Epidermal melanocyte (primary cell): ENCODE results near the gene SMOC2.
"Not testable (repeated sequence)": the region's sequence is repeated elsewhere in the genome, so short reads cannot be mapped to it uniquely, and the experiment has no call there.

ENCODE experiments used
- DNase-seq: peaks from one replicate; pipeline ENCODE4 v3.0.0; 2011; ENCODE audit warnings: low spot score; ENCODE audit not compliant: insufficient read length

SMOC2 gene

GRCh38 chr6:168599769-168600330, 158.9 kb downstream of the SMOC2 start:
- no peak for DNase-seq

DNA sequence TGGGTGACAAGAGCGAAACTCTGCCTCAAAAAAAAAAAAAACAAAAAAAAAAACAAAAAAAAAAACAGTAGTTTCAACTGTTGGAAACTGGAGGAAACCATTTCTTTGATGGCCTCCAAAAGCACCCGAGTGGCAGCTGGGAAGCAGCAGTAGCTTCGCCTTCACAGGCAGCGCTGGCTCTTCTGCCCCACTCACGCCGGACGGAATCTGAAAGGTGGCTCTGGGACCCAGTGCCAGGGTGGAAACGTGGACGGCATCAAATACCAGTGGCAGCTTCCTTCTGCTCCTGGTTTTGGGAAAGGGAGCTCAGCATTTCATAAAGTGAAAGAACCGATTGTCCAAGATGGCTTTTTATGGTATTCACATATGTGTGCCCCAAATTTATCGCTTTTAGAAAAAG, 159.4 kb downstream of the SMOC2 start:
- DNase-seq = no peak

- no peak for DNase-seq
Observed at GRCh38 chr6:168601111-168601510, 160.1 kb downstream of the SMOC2 start.

DNA sequence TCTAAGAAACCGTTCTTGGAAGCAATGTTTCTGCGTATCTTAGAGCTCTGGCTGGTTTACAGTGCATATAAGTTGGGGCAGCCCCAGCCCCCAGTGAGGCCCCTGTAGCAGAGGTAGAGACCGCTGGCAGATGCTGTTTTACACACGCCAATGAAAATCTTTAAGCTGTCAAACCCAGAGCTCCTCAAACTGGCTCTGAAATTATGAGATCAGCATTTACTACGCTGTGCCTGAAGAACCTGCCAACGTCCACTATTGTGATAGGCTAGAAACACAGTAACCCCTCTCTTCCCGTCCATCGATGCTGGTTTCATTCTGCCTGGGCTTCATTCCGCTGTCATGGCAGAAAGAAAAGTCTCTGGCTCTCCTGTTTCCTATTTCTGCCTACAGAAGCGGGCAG, 160.6 kb downstream of the SMOC2 start:
- no peak for DNase-seq

DNA sequence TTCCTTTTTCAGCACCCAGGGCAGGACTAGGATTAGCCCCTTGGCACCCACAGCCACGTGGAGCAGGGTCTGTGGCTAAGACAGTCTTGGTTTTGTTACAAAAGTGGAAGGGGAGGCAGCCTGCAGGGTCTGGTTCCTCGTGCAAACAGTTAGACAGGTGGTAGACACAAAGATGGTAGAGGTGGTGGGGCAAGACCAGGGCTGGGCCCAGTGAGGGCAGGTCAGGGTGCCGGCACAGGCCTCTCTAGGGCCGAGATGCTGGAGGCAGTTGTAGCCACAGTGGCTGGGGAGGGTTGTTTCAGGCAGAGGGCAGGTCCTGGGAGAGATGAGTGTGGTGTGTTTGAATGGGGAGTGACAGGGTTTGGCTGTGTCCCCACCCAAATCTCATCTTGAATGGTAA, 161.6 kb downstream of the SMOC2 start:
- no peak for DNase-seq

GRCh38 chr6:168603234-168603633, 162.2 kb downstream of the SMOC2 start:
- no peak for DNase-seq

DNA sequence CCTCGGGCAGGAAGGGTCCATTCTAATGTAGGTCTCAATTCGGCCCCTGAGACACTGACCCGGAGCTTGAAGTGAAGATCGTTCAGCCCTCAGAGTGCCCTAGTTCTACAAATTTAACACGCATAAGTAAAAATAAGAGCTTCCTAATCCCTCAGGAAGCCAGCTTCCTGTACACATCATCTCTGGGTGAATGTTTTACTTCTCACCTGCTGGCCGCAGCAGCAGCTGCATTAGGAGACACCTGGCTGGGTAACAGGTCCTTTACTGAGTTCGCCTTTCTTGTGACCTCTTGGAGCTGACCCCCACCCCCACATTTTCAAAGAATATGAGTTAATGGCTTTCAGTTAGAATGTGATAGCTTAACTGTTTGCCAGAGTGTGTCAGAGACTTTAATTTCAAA, 165.0 kb downstream of the SMOC2 start:
- no peak for DNase-seq

DNA sequence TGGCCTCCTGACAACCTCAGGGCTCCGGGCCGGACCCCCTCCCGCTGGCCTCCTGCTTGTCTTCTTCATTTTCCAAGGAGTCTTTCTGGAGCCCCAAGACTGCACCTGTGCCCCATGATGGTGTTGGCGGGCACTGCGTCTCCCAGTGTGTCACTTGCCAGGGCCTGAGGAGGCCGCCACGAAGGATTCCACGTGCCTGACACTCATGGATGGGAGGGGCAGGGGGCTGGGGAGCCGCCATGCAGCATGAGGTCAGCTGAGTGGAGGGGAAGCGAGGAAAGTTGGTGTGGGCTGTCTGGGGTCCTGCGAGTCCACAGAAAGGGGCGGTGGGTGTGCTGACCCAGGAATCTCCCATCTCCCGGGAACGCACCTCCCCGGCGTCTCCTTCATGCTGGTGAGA, 165.7 kb downstream of the SMOC2 start:
- DNase-seq = no peak

GRCh38 chr6:168607272-168608112, 166.5 kb downstream of the SMOC2 start:
- DNase-seq = no peak

DNA sequence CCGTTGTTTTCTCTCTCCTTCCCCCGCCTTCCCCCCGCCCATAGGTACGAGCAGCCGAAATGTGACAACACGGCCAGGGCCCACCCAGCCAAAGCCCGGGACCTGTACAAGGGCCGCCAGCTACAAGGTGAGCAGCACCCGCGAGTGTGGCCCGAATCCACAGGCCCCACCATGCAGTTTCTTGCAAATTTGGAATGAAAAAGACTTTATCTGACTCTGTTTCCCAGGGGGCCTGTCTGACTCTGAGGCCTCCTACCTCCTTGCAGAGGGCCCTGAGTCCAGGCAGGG, 167.1 kb downstream of the SMOC2 start:
- DNase-seq = no peak

DNA sequence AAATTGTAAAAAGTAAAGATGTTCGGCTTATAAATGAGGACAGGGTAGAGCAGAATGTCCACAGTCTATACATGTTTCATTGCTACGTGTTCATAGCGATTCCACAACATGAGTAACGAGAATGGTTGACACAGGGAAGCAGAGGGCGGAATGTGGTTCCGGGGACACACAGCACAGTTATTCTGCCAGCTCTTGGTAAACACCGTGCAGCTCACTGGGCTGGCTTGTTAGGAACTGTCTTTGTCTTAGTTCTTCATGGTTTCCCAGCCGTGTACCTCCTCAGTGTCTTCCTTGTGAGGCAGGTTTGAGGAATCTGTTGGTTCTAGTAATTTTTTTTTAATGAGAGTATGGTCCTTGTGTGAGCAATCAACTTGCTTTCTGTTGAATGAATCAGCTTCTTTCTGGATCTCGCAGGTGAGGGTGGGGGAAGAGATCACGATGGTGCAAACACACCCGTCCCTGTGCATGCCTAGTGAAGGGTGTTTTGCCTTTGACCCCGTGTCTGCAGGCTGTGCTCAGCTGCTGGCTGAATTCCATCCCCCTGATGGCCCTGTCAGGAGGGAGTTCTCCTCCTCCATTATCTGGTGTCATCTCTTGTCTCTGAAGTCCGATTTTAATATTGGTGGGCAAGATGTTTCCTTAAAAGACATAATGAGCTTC, 168.2 kb downstream of the SMOC2 start:
- DNase-seq = no peak

GRCh38 chr6:168609914-168610490, 169.0 kb downstream of the SMOC2 start:
- DNase-seq = no peak

- DNase-seq = not testable (repeated sequence)
Observed at GRCh38 chr6:168610966-168611365, 170.0 kb downstream of the SMOC2 start.

- DNase-seq = no peak
Observed at GRCh38 chr6:168611691-168612090, 170.7 kb downstream of the SMOC2 start.

- no peak for DNase-seq
Observed at GRCh38 chr6:168612586-168612985, 171.6 kb downstream of the SMOC2 start.

GRCh38 chr6:168615837-168616236, 174.9 kb downstream of the SMOC2 start:
- DNase-seq = no peak

GRCh38 chr6:168616816-168617765, 176.1 kb downstream of the SMOC2 start:
- DNase-seq = no peak

GRCh38 chr6:168618546-168619315, 177.7 kb downstream of the SMOC2 start:
- no peak for DNase-seq

- no peak for DNase-seq
Observed at GRCh38 chr6:168619560-168620314, 178.8 kb downstream of the SMOC2 start.

- no peak for DNase-seq
Observed at GRCh38 chr6:168620578-168620977, 179.6 kb downstream of the SMOC2 start.
